ENCODE measurements around the gene GALE. TPM values are rescaled to one million over a fixed set of nuclear protein-coding genes. Genes with fewer than 3 reads are reported as not detected.

The GALE gene
- total RNA-seq, 2 experiments from 2014 or later = 14.5 to 17.4 TPM

GRCh38 chr1:23825762-23826522, 25.4 kb upstream of the GALE start:
- no peak for DNase-seq
- peak overlapping the region; percentile 94 for H3K27ac Mint-ChIP-seq
- POLR2A ChIA-PET = interaction anchor here (0.6 kb wide), 1 partner anchor 583 kb away, joined by 3 read pairs; no protein-coding TSS in a partner anchor

GRCh38 chr1:23825076-23825761, 24.7 kb upstream of the GALE start, which contains the start of gene HMGCL:
Gene HMGCL (minus strand): TSS chr1:23825429. CDS start chr1:23825415, 14 bp downstream.
- CTCF ChIA-PET = interaction anchor here (0.7 to 2.0 kb wide), 3 partner anchors 15 to 129 kb away, joined by 3 to 16 read pairs (median 3); no protein-coding TSS in a partner anchor
- DNase-seq = peak; percentile 91
- POLR2A ChIA-PET = interaction anchor here (0.6 kb wide), 2 partner anchors 138 to 584 kb away, joined by 3 read pairs; no protein-coding TSS in a partner anchor
- Mint-ChIP-seq H3K36me3 (ENCODE audit: low read depth) (peaks cover 2% of the 10 kb centered on the region), H3K4me3 (peak within 1 kb of the TSS; percentile 83), H3K9me3 (no peaks in the 10 kb centered on the region), H3K27me3 (no peaks in the 10 kb centered on the region), H3K27ac (peak within 1 kb of the TSS; percentile 94), H3K4me1 (peaks cover 21% of the 10 kb centered on the region)

More at GRCh38 chr1:23825762-23826522, 25.4 kb upstream of the GALE start:
- Mint-ChIP-seq H3K4me3 (peak overlapping the region; percentile 83), H3K9me3 (no peaks in the 10 kb centered on the region), H3K27me3 (no peaks in the 10 kb centered on the region), H3K36me3 (ENCODE audit: low read depth) (peaks cover 2% of the 10 kb centered on the region), H3K4me1 (peaks cover 21% of the 10 kb centered on the region)
- CTCF ChIA-PET = interaction anchor here (0.6 to 2.0 kb wide), 2 partner anchors 15 to 99 kb away, joined by 3 to 16 read pairs; no protein-coding TSS in a partner anchor

GRCh38 chr1:23824711-23825075, 24.1 kb upstream of the GALE start:
- Mint-ChIP-seq H3K36me3 (ENCODE audit: low read depth) (peaks cover 2% of the 10 kb centered on the region), H3K9me3 (no peaks in the 10 kb centered on the region), H3K4me3 (peak overlapping the region; percentile 83), H3K27me3 (no peaks in the 10 kb centered on the region), H3K27ac (peak overlapping the region; percentile 94), H3K4me1 (peaks cover 21% of the 10 kb centered on the region)
- ChIA-PET POLR2A (interaction anchor here (0.6 kb wide), 1 partner anchor 138 kb away, joined by 3 read pairs; no protein-coding TSS in a partner anchor), CTCF (interaction anchor here (0.7 to 2.0 kb wide), 4 partner anchors 14 to 130 kb away, joined by 3 to 16 read pairs (median 4); no protein-coding TSS in a partner anchor)
- DNase-seq = no peak

- Mint-ChIP-seq H3K27ac (no peak overlapping the region), H3K36me3 (ENCODE audit: low read depth) (peaks cover 2% of the 10 kb centered on the region), H3K4me3 (peak overlapping the region; percentile 17), H3K4me1 (peaks cover 21% of the 10 kb centered on the region), H3K27me3 (no peaks in the 10 kb centered on the region), H3K9me3 (no peaks in the 10 kb centered on the region)
- DNase-seq = no peak
- CTCF ChIA-PET = interaction anchor here (0.8 to 2.0 kb wide), 2 partner anchors 13 to 29 kb away, joined by 4 to 16 read pairs; no protein-coding TSS in a partner anchor
- POLR2A ChIA-PET = no interaction called here
Observed at GRCh38 chr1:23823767-23824166, 23.2 kb upstream of the GALE start.

GRCh38 chr1:23817633-23818032, 17.1 kb upstream of the GALE start:
- DNase-seq = no peak
- H3K36me3 Mint-ChIP-seq (ENCODE audit: low read depth) = peaks cover 13% of the 10 kb centered on the region
- H3K27me3 Mint-ChIP-seq = no peaks in the 10 kb centered on the region
- no peaks in the 10 kb centered on the region for H3K4me1 Mint-ChIP-seq
- ChIA-PET POLR2A (no interaction called here), CTCF (interaction anchor here (0.6 to 2.4 kb wide), 10 partner anchors 8 to 575 kb away, joined by 3 to 8 read pairs (median 4); no protein-coding TSS in a partner anchor)
- no peaks in the 10 kb centered on the region for H3K9me3 Mint-ChIP-seq
- no peak overlapping the region for H3K4me3 Mint-ChIP-seq
- no peak overlapping the region for H3K27ac Mint-ChIP-seq

- no peaks in the 10 kb centered on the region for H3K4me1 Mint-ChIP-seq
- POLR2A ChIA-PET = no interaction called here
- H3K4me3 Mint-ChIP-seq = no peak overlapping the region
Observed at GRCh38 chr1:23816906-23817305, 16.4 kb upstream of the GALE start.

GRCh38 chr1:23816361-23816760, 15.8 kb upstream of the GALE start:
- CTCF ChIA-PET = interaction anchor here (1.4 to 2.4 kb wide), 2 partner anchors 9 to 15 kb away, joined by 4 to 8 read pairs; no protein-coding TSS in a partner anchor
- H3K4me1 Mint-ChIP-seq = no peaks in the 10 kb centered on the region
- H3K27ac Mint-ChIP-seq = peak overlapping the region; percentile 46
- no peak overlapping the region for H3K4me3 Mint-ChIP-seq
- DNase-seq = no peak
- H3K27me3 Mint-ChIP-seq = no peaks in the 10 kb centered on the region
- POLR2A ChIA-PET = no interaction called here
- H3K36me3 Mint-ChIP-seq (ENCODE audit: low read depth) = peaks cover 16% of the 10 kb centered on the region
- H3K9me3 Mint-ChIP-seq = no peaks in the 10 kb centered on the region

More at GRCh38 chr1:23816906-23817305, 16.4 kb upstream of the GALE start:
- no peaks in the 10 kb centered on the region for H3K9me3 Mint-ChIP-seq
- peaks cover 14% of the 10 kb centered on the region for H3K36me3 Mint-ChIP-seq (ENCODE audit: low read depth)
- no peaks in the 10 kb centered on the region for H3K27me3 Mint-ChIP-seq
- no peak overlapping the region for H3K27ac Mint-ChIP-seq
- no peak for DNase-seq
- CTCF ChIA-PET = interaction anchor here (1.4 to 2.4 kb wide), 3 partner anchors 9 to 15 kb away, joined by 4 to 8 read pairs (median 5); no protein-coding TSS in a partner anchor

- Mint-ChIP-seq H3K4me3 (no peak overlapping the region), H3K4me1 (peaks cover 14% of the 10 kb centered on the region), H3K27ac (no peak overlapping the region), H3K27me3 (no peaks in the 10 kb centered on the region), H3K9me3 (no peaks in the 10 kb centered on the region), H3K36me3 (ENCODE audit: low read depth) (peaks cover 20% of the 10 kb centered on the region)
- DNase-seq = no peak
- CTCF ChIA-PET = no interaction called here
- POLR2A ChIA-PET = no interaction called here
Observed at GRCh38 chr1:23814016-23814415, 13.5 kb upstream of the GALE start.

- Mint-ChIP-seq H3K36me3 (ENCODE audit: low read depth) (peaks cover 16% of the 10 kb centered on the region), H3K9me3 (no peaks in the 10 kb centered on the region), H3K4me1 (peaks cover 20% of the 10 kb centered on the region), H3K27me3 (no peaks in the 10 kb centered on the region), H3K27ac (peak overlapping the region; percentile 20), H3K4me3 (no peak overlapping the region)
- ChIA-PET POLR2A (no interaction called here), CTCF (interaction anchor here (0.8 to 4.2 kb wide), 15 partner anchors 9 to 143 kb away, joined by 3 to 29 read pairs (median 7); partner anchors contain the start of genes GALE and HMGCL)
- DNase-seq = peak; percentile 66
Observed at GRCh38 chr1:23810818-23811540, 10.4 kb upstream of the GALE start.

- Mint-ChIP-seq H3K27ac (no peak overlapping the region), H3K4me1 (peaks cover 20% of the 10 kb centered on the region), H3K36me3 (ENCODE audit: low read depth) (peaks cover 16% of the 10 kb centered on the region), H3K4me3 (no peak overlapping the region), H3K27me3 (no peaks in the 10 kb centered on the region), H3K9me3 (no peaks in the 10 kb centered on the region)
- POLR2A ChIA-PET = no interaction called here
- DNase-seq = peak; percentile 89
- CTCF ChIA-PET = interaction anchor here (0.6 to 4.2 kb wide), 16 partner anchors 8 to 323 kb away, joined by 3 to 29 read pairs (median 7); partner anchors contain the start of genes FUCA1, GALE, HMGCL and PITHD1
Observed at GRCh38 chr1:23809751-23810171, 9.2 kb upstream of the GALE start.

- no peak for DNase-seq
- peaks cover 21% of the 10 kb centered on the region for H3K4me1 Mint-ChIP-seq
- POLR2A ChIA-PET = interaction anchor here (0.9 kb wide), 1 partner anchor 9 kb away, joined by 3 read pairs; no protein-coding TSS in a partner anchor
- CTCF ChIA-PET = interaction anchor here (0.9 to 4.2 kb wide), 6 partner anchors 9 to 109 kb away, joined by 3 to 27 read pairs (median 4); no protein-coding TSS in a partner anchor
- H3K4me3 Mint-ChIP-seq = no peak overlapping the region
- peaks cover 10% of the 10 kb centered on the region for H3K36me3 Mint-ChIP-seq (ENCODE audit: low read depth)
- H3K27me3 Mint-ChIP-seq = no peaks in the 10 kb centered on the region
- H3K27ac Mint-ChIP-seq = peak overlapping the region; percentile 82
- H3K9me3 Mint-ChIP-seq = no peaks in the 10 kb centered on the region
Observed at GRCh38 chr1:23807453-23807852, 6.9 kb upstream of the GALE start.

- H3K36me3 Mint-ChIP-seq (ENCODE audit: low read depth) = peaks cover 7% of the 10 kb centered on the region
- no peaks in the 10 kb centered on the region for H3K9me3 Mint-ChIP-seq
- peaks cover 24% of the 10 kb centered on the region for H3K4me1 Mint-ChIP-seq
- no peaks in the 10 kb centered on the region for H3K27me3 Mint-ChIP-seq
- no peak overlapping the region for H3K4me3 Mint-ChIP-seq
- ChIA-PET POLR2A (no interaction called here), CTCF (interaction anchor here (0.8 to 1.6 kb wide), 4 partner anchors 12 to 115 kb away, joined by 3 to 5 read pairs (median 3); partner anchors contain the start of gene RPL11)
- DNase-seq = no peak
- no peak overlapping the region for H3K27ac Mint-ChIP-seq
Observed at GRCh38 chr1:23806280-23806679, 5.7 kb upstream of the GALE start.
